NCI-H2227 (cell line): ENCODE measurements around the gene LCP1.
"Not testable (repeated sequence)": the region's sequence is repeated elsewhere in the genome, so short reads cannot be mapped to it uniquely, and the experiment has no call there.

ENCODE experiments used
- DNase-seq: peaks from one replicate; lab custom pipeline; 2025; ENCODE audit not compliant: unreplicated experiment; lab: John Stamatoyannopoulos, UW

The LCP1 gene, protein sequence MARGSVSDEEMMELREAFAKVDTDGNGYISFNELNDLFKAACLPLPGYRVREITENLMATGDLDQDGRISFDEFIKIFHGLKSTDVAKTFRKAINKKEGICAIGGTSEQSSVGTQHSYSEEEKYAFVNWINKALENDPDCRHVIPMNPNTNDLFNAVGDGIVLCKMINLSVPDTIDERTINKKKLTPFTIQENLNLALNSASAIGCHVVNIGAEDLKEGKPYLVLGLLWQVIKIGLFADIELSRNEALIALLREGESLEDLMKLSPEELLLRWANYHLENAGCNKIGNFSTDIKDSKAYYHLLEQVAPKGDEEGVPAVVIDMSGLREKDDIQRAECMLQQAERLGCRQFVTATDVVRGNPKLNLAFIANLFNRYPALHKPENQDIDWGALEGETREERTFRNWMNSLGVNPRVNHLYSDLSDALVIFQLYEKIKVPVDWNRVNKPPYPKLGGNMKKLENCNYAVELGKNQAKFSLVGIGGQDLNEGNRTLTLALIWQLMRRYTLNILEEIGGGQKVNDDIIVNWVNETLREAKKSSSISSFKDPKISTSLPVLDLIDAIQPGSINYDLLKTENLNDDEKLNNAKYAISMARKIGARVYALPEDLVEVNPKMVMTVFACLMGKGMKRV

DNA sequence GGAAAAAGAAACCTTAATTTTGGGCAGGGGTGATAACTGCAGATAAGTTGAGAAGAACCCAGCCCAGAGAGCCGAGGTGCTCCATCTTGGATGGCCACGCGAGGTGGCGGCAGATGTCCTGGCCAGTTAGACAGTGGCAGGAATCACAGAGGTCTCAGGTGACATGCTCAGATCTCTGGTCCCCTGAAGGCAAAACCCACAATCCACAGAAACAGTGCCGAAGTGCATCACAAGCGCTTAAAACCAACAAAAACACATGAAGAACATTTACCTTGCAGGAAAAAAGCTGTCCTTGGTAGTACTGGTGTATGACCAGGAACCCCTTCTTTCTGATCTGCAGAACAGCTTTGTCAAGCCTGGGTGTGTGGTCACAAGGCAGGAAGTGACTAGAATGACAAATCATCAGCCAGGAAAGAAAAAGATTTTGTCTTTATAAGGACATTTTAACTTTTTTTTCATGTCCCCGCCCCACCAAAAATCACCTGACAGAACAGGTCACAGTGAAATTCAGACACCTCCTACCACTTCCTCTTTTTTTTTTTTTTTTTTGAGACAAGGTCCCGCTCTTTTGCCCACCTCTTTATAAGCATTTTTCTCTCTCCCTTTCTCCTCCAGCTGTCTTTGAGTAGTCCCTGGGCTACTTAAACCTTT, at the start of gene LCP1:
Gene LCP1 (minus strand): TSS at position 338 of the 651 bp plus-strand sequence. CDS start 22,515 bp downstream, outside the sequence.
- no peak for DNase-seq

DNA sequence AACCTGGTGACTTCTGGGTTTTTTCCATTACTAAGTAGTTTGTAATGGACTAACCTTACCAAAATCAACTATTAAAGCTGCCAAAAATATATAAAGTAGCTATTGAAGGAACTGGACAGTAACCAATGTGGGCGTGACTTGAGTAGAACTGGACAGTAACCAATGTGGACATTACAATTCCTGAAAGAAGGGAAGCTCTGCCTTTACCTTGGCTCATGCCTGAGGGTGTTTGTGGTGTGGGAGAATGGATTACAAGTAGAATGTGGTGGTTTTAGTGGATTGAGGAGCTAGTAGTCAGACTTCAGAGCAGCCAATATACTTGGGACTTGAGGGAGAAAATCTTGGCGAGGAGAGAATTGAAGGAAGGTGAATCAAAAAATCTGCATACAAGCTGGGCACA, 47.3 kb upstream of the LCP1 start:
- no peak for DNase-seq

DNA sequence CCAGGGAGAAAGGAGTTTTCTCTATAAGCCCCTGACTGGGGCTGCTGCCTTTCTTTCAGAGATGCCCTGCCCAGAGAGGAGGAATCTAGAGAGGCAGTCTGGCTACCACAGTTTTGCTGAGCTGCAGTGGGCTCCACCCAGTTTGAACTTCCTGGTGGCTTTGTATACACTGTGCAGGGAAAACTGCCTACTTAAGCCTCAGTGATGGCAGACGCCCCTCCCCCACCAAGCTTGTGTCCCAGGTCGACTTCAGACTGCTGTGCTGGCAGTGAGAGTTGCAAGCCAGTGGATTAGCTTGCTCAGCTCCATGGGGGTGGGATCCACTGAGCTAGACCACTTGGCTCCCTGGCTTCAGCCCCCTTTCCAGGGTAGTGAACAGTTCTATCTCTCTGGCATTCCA, 38.3 kb upstream of the LCP1 start:
- not testable (repeated sequence) for DNase-seq

DNA sequence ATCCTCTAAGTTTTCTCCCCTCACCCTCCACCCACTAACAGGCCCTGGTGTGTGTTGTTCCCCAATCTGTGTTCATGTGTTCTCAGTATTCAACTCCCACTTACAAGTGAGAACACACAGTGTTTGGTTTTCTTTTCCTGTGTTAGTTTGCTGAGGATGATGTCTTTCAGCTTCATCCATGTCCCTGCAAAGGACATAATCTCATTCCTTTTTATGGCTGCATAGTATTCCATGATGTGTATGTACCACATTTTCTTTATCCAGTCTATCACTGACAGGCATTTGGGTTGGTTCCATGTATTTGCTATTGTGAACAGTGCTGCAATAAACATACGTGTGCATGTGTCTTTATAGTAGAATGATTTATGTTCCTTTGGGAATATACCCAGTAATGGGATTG, 32.8 kb upstream of the LCP1 start:
- DNase-seq, result not testable (repeated sequence)

DNA sequence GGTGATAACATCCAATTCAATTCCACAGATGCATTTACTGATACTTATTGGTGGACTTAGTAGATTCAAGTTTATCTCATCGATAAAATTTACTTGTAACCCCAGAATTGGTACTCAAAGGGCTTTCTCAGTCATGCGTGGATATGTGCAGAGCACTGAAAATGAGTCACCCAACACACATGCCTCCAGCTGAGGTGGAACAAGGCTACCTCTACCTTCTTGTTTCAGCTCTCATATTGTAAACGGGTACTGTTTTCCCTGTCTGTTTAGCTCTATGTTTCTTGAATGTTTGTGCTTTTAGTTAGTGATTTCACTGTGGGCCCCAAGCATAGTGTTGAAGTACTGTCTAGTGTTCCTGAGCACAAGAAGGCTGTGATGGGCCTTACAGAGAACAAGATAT, 31.3 kb upstream of the LCP1 start:
- DNase-seq, result no peak

DNA sequence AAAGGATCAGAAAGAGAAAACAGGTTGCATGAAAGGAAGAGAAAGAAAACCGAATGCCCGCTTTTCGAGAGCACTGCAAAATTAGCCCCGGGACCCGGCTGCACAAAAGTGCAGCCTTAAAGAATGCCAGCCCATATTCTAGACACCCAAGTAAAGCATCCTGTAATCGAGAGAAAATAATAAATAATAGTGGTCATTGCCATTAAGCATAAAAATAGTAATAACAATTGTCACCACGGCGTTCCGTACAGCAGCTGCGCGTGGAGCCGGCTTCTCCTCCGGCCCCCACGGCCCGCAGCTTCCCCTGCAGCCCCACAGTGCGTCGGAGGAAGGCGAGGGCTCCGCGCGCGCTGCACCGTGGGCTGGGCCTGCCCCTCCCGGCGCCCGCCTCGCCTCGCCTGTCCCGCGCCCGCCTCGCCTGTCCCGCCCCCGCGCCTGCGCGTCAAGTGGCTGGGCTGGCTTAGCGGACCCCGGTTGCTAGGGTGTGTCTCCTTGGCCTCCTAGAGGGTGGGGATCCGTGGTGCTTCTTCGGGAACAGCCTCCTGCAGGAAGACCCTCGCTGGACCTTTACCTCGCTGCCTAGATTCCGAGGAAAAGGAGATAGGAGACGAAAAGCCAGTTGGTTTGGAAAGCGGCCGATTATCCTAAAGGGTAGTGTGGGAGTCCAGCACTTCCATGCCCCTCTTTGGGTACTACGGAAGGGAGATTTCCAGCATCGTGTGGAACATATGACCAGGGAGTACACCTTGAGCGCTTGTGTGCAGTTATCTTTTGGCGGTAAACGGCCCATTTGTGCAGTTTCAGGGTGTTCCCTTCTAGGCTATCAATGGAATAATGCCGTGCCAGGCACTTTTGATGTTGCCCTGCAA, 29.7 kb upstream of the LCP1 start, which contains the start of gene LRRC63:
Gene LRRC63 (plus strand): TSS at position 446 of the 869 bp plus-strand sequence. CDS start 1,107 bp downstream, outside the sequence.
- DNase-seq, result peak; percentile 54

DNA sequence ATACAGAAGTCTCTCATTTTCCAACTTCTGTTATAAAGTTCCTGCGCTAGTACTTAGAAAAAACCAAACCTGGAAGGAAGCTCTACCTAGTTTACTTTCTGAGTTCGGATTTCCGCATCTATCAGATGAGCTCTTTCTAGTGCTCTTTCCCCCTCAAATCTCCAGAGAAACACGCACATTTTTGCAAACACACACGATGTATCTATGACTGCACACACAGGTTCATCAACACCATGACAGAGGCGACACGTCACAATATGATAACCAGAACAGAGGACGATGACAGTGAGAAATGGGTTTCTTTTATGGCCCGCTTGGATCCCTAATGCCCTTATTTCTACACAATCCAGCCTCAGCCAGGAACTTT, 29.1 kb upstream of the LCP1 start:
- DNase-seq, result peak; percentile 1

DNA sequence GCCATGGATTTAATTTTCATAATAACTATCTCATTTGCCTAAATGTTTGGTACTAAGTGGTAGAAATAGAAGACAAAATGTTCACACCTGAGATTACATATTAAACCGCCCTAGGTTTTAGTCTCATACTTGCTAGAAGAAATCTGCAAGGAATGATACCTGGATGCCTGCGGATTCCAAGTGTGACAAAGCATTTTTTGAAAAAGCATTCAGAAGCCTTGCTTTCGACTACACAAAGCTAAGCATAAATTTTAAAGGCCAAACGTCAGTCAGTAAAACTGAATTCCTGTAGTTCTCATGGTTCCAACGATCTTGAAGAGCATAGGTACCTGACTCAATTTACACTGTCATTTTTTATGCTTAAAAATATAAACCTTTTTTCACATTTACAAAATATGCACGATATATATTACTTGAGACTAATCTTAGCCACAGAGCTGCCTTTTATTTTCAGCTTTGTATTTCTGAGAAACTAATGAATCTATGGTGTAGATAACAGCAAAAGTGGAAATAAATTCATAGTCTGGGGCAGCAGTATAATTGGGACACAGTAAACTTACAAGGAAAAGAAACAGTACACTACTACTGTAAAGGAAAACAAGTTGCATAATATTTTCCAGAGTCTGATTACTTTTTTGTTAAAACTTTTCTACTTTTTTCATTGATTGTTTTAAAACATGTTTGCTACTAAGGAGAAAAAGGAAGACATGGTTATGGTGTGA, 28.5 kb upstream of the LCP1 start:
- no peak for DNase-seq

DNA sequence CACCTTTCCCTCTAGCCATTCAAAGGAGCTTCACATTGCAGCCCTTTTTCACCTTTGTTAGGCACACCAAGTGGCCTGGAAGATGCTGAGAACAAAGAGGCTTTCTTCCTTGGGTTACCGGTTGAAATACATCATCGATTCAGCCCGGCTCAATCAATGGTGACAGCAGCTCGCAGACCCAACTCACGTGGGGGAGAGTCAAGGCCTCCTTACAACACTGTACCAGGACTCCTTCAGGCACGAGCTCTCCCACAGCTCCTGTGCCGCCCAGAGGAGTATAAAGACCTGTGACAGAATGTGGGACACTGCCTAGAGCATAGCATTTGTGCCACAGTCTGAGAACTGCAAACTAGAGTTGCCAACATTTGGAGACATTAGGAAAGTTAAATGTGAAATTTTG, 25.9 kb upstream of the LCP1 start:
- no peak for DNase-seq

DNA sequence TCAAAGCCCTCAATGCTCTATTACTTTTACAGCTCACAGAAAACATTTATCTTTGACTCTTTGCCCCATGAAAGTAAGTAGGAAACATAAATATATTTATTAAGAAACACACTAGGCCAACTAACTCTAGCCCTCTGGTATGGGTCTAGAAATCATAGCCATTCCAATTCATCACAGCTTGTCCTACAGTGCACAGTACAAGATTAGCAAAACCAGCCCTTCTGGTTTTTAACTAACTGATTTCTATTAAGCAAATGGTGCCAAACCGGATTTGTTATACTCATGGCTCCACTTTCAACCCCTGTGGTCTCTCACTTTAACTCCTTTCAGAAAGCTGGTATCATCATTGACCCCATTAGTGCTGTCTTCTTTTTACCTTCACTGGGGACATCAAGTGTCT, 24.2 kb upstream of the LCP1 start:
- DNase-seq, result no peak

DNA sequence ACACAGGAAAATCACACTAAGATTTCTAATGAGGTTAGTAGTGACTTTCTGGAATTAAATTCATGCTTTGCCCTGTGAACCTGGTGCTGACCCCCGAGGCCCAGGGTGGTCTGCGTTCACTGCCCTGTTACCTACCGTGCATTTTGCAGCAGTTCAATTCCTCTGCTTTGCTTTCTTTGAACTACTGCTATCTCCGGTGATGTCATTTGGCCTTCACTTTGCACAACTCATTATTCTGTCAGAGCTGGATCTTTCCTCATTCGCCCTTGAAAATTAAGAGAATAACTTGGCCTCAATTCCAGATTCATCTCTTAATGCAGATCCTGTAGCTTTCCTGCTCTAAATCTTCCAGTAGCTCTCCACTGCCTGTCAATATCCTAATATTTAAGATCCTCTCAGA, 21.0 kb upstream of the LCP1 start:
- no peak for DNase-seq

DNA sequence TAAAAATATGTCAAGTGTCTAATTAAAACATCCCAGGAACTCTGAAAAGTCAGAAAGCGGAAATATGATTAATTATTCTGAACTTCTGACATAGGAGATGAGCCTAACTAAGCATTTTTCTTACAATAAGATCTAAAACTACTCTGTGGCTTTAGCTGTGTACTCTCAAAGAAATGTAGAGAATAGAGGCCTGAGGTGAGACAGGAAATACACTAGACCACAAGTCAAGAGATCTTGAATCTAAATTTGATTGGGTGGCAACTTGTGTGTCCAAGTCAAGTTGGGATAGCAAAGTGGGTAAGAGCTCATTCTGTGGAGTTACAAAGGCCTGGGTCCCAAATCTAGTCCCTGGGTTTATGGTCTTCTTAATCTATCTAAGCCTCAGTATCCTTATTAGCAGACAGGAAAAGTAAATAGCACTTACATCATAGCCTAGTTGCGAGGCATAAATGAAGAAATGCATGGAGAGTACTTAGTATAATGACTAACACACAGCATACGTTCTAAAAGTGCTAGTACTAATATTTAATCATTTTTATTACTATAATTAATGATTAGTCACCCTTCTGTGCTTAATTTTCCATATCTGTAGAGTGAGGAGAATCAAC, 20.3 kb upstream of the LCP1 start:
- DNase-seq, result no peak

DNA sequence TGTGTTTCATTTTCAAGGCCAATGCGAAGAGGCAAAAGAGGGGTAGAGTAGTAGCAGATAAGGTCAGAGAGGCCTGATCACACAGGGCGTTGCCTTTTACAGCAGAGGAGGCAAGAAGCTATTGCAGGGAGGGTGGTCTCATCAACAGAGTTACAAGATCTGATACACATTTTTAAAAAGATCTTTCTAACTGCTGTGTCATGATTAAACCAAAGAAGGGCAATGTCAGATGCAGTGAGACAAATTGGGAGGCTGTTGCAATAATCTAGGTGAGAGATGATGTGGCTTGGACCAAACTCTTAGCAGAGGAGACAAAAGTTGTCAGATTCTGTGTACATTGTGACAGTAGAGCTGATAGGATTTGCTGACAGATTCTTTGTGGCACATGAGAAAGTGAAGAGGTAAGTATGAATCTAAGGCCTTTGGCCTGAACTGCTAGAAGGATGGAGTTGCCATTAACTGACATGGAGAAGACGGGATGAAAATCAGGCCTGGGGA, 16.8 kb upstream of the LCP1 start:
- DNase-seq, result no peak

DNA sequence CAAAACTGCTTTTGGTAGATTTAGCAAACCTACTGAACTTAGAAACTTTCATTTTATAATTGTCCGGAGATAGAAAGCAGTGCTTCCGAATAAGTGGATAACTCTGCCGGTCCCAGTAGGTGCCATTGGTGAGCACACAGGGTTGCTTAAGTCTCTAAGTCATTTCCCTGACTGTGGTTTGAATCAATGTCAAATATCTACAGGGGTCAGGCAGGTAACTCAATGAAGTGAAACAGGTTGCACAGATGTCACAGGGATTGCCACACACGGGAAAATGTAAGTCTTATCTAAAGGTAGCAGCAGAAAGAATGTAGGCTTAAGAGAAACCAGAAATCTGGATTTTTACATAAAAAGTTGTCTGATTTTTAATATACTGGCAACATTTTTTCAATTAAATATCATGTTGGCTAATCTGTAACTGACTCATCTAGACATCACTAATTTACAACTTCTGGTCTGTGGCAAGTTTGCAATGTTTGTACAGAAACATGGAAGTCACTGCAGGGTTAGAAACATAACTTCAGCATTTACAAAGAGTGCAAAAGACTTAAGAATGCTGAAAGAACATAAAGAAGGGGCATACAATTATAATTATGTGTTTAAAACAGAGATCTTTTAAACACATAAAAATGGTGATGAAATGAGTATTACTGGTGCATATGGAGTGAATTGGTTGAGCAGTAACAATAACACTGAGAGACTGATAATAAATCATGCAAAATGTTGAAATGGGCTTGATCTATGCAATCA, 15.5 kb upstream of the LCP1 start:
- DNase-seq, result no peak

DNA sequence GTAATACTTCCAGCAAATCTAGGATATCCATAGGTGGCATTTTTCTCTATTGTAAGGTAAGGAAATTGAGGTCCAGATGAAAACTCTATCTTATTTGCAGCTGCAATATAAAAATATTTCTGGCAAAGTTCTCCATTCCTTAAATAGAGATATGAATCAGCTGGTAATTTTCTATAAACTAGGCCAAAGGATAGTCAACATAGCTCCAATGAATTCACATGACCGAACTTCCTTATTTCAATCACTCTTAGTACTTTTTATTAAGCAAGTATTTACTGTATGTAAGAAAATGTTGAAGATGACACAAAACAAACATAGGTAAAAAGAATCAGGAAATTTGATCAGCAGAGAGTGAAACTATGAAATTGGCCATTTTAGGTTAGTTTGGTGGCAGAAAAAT, 13.0 kb upstream of the LCP1 start:
- no peak for DNase-seq

DNA sequence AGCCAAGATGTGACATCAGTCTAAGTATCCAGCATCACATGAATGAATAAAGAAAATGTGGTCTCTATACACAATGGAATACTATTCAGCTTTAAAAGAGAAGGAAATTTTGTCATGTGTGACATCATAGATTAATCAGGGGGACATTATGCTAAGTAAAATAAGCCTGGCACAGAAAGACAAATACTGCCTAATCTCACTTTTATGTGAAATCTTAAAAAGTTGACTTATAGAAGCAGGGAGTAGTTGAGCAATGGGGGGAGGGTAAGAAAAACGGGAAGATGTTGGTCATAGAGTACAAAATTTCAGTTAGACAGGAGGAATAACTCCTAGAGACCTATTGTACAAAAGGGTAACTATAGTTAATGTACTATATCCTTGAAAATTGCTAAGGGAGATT, 10.4 kb upstream of the LCP1 start:
- DNase-seq, result no peak

DNA sequence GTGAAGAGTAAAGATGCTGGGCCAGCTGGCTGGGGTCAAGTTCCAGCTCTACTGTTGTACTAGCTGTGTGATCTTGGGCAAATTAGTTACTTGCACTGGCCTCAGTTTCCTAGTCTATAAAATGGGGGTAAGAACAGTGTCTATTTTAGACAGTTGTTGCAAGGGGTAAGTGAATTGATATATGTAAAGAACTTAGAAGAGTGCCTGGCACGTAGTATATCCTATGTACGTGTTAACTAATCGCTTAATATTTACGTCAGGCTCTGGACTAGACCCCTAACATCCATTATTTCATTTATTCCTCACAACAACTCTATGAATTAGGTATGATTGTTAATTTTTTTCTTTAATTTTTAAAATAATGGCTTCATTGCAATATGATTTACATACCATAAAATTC, 3.7 kb upstream of the LCP1 start:
- no peak for DNase-seq

DNA sequence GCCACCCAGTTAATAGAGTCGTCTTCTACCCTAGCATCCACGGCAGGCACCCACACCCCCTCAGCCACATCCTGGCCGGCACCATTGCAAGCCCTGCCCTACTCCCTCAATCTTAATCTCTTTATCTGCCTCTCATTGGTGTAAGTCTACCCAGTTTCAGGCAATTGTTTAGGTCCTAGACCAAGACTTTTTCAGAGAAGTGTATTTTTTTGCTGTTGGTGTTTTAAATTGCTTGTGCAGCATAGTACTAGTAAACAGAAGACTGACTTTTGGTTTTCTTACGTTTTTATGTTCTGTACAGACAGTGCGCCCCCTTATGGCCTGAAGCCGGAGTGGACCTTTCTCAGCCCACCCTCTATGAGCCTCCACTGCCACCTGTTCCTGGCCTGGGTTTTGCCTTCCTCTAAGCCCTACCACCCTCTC, 2.3 kb upstream of the LCP1 start:
- DNase-seq, result no peak
